ENCODE results near the gene ACTN1. TPM values are rescaled to one million over a fixed set of nuclear protein-coding genes. Genes with fewer than 3 reads are reported as not detected.

The ACTN1 gene
- total RNA-seq, 3 donors from 2014 or later (not counting 1 experiment from before 2014, with no cell fraction given), result 14.9 to 39.5 (median 19.6) TPM

- Histone ChIP-seq H3K36me3 (ENCODE audit: control insufficient read depth, insufficient read depth, low read length) (no peaks in the 10 kb centered on the region), H3K27ac (ENCODE audit: low read length) (no peak overlapping the region), H3K4me1 (ENCODE audit: control insufficient read depth, insufficient read depth, low read length) (no peaks in the 10 kb centered on the region), H3K9me3 (ENCODE audit: control insufficient read depth, insufficient read depth, low read length) (no peaks in the 10 kb centered on the region), H3K27me3 (ENCODE audit: control insufficient read depth, insufficient read depth, low read length) (no peaks in the 10 kb centered on the region), H3K4me3 (ENCODE audit: low read length) (no peak overlapping the region)
- Mint-ChIP-seq H3K4me3 (no peak overlapping the region), H3K27ac (no peak overlapping the region), H3K4me1 (peaks cover 0 to 2% of the 10 kb centered on the region in 2 donors), H3K9me3 (no peaks in the 10 kb centered on the region), H3K27me3 (ENCODE audit: low read depth in 2 of 2) (no peaks in the 10 kb centered on the region), H3K36me3 (no peaks in the 10 kb centered on the region)
- 97% methylated on average over 5 of the region's 5 CpGs for WGBS (ENCODE audit: insufficient coverage)
- DNase-seq (no peak), ATAC-seq (no peak)
- intact Hi-C loops (cut with micrococcal nuclease), result no loop called here
- no peak for TF ChIP-seq CTCF (IDR thresholded peaks at IDR 0.05)
Observed at GRCh38 chr14:68873376-68873775, 105.7 kb downstream of the ACTN1 start.

DNA sequence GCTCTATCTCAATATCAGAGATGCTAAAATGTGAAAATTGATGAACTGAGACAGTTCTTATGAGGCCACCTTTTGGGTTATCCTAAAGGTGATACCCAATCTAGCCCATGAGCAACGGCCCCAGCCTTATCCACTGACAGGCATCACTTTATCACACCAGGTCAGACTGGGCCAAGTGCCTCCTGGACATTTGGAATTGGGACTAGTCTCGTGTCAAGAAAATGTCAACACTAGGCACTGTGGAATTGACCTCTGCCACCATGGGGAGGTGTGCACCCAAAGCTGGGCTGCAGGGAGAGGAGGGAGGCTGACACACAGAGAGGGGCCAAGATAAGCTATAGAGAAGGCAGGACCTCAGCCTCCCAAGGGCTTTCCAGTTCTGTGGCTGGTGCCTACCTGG is 107.7 kb downstream of the ACTN1 start:
- H3K27me3 Mint-ChIP-seq (ENCODE audit: low read depth in 2 of 2), result no peaks in the 10 kb centered on the region
- H3K4me3 Mint-ChIP-seq, result no peak overlapping the region
- intact Hi-C loops (cut with micrococcal nuclease), result no loop called here
- no peaks in the 10 kb centered on the region for H3K9me3 Mint-ChIP-seq
- no peaks in the 10 kb centered on the region for H3K4me1 Mint-ChIP-seq
- H3K4me1 ChIP-seq (ENCODE audit: control insufficient read depth, insufficient read depth, low read length), result no peaks in the 10 kb centered on the region
- 91% methylated on average over 2 of the region's 2 CpGs for WGBS (ENCODE audit: insufficient coverage)
- ATAC-seq (no peak), DNase-seq (no peak)
- no peak overlapping the region for H3K4me3 ChIP-seq (ENCODE audit: low read length)
- no peaks in the 10 kb centered on the region for H3K36me3 Mint-ChIP-seq
- H3K27ac Mint-ChIP-seq, result no peak overlapping the region
- no peaks in the 10 kb centered on the region for H3K9me3 ChIP-seq (ENCODE audit: control insufficient read depth, insufficient read depth, low read length)
- no peaks in the 10 kb centered on the region for H3K27me3 ChIP-seq (ENCODE audit: control insufficient read depth, insufficient read depth, low read length)
- H3K27ac ChIP-seq (ENCODE audit: low read length), result no peak overlapping the region
- no peak for TF ChIP-seq CTCF (IDR thresholded peaks at IDR 0.05)
- H3K36me3 ChIP-seq (ENCODE audit: control insufficient read depth, insufficient read depth, low read length), result no peaks in the 10 kb centered on the region

GRCh38 chr14:68866991-68867533 is 112.0 kb downstream of the ACTN1 start:
- ATAC-seq (no peak), DNase-seq (no peak)
- H3K4me3 Mint-ChIP-seq, result no peak overlapping the region
- no peaks in the 10 kb centered on the region for H3K27me3 Mint-ChIP-seq (ENCODE audit: low read depth in 2 of 2)
- no peaks in the 10 kb centered on the region for H3K4me1 ChIP-seq (ENCODE audit: control insufficient read depth, insufficient read depth, low read length)
- H3K9me3 ChIP-seq (ENCODE audit: control insufficient read depth, insufficient read depth, low read length), result peaks cover 14% of the 10 kb centered on the region
- H3K36me3 Mint-ChIP-seq, result no peaks in the 10 kb centered on the region
- peaks cover 0 to 3% of the 10 kb centered on the region in 2 donors for H3K9me3 Mint-ChIP-seq
- H3K27ac ChIP-seq (ENCODE audit: low read length), result no peak overlapping the region
- no peak overlapping the region for H3K4me3 ChIP-seq (ENCODE audit: low read length)
- intact Hi-C loops (cut with micrococcal nuclease), result no loop called here
- H3K27me3 ChIP-seq (ENCODE audit: control insufficient read depth, insufficient read depth, low read length), result no peaks in the 10 kb centered on the region
- no peaks in the 10 kb centered on the region for H3K4me1 Mint-ChIP-seq
- TF ChIP-seq CTCF (IDR thresholded peaks at IDR 0.05), result no peak
- no peak overlapping the region for H3K27ac Mint-ChIP-seq
- H3K36me3 ChIP-seq (ENCODE audit: control insufficient read depth, insufficient read depth, low read length), result no peaks in the 10 kb centered on the region

GRCh38 chr14:68865542-68865941 is 113.6 kb downstream of the ACTN1 start:
- Histone ChIP-seq H3K36me3 (ENCODE audit: control insufficient read depth, insufficient read depth, low read length) (no peaks in the 10 kb centered on the region), H3K27ac (ENCODE audit: low read length) (no peak overlapping the region), H3K4me3 (ENCODE audit: low read length) (no peak overlapping the region), H3K27me3 (ENCODE audit: control insufficient read depth, insufficient read depth, low read length) (no peaks in the 10 kb centered on the region), H3K9me3 (ENCODE audit: control insufficient read depth, insufficient read depth, low read length) (peaks cover 14% of the 10 kb centered on the region), H3K4me1 (ENCODE audit: control insufficient read depth, insufficient read depth, low read length) (no peaks in the 10 kb centered on the region)
- intact Hi-C loops (cut with micrococcal nuclease), result no loop called here
- no peaks in the 10 kb centered on the region for H3K27me3 Mint-ChIP-seq (ENCODE audit: low read depth in 2 of 2)
- no peak for DNase-seq
- H3K4me3 Mint-ChIP-seq, result no peak overlapping the region
- no peaks in the 10 kb centered on the region for H3K4me1 Mint-ChIP-seq
- 96% methylated on average over 2 of the region's 2 CpGs for WGBS (ENCODE audit: insufficient coverage)
- H3K36me3 Mint-ChIP-seq, result no peaks in the 10 kb centered on the region
- ATAC-seq, result no peak
- peaks cover 0 to 3% of the 10 kb centered on the region in 2 donors for H3K9me3 Mint-ChIP-seq
- H3K27ac Mint-ChIP-seq, result no peak overlapping the region
- no peak for TF ChIP-seq CTCF (IDR thresholded peaks at IDR 0.05)
